ENCODE results near the gene RNASEH2C. TPM values are rescaled to one million over a fixed set of nuclear protein-coding genes. Genes with fewer than 3 reads are reported as not detected.

The RNASEH2C gene
- total RNA-seq, 2 donors from 2014 or later, result 41.6 to 47.9 TPM

DNA sequence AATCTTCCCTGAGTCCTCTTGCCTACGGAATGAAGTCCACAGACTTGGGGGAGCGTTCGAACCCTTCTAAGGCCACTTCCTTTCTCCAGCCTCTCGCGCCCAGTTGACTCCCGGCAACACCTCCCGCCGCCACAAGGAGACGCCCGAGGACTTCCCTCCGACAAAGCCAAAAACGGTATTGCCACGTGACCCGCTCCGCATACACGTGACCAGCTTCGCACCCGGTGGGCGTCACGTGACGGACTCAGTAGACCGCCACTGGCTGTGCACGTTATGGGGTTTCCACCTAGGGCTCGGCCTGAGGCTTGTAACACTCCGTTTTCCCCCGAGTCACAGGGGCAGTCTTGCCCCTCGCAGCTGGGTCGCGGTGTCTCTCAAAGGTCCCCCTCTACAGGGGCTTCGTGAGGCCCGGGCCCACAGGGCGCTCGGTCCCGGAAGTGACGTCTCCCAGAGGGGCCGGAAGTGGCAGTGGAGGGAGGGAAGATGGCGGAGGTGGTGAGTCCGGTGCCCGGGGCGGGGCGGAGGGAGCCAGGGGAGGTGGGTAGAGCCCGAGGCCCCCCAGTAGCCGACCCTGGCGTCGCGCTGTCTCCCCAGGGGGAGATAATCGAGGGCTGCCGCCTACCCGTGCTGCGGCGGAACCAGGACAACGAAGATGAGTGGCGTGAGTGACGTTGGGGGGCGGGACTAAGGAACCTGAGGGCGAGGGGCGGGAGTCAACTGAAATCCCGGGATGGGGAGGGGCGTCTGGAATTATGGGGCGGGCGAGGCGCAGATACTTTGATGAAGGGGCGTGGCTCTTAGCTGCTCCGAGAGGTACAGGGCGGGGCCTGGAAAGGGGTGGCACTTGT is 8.6 kb downstream of the RNASEH2C start, which contains the start of gene KAT5:
KAT5 (plus strand) TSS at position 468 of the 848 bp plus-strand sequence; CDS start at position 484, 16 bp downstream.
- DNase-seq, result peak; percentile 100
- peak within 1 kb of the TSS; percentile 99 for H3K27ac Mint-ChIP-seq
- H3K9ac ChIP-seq (ENCODE audit: extremely low read depth, low read length, poor library complexity, severe bottlenecking), result peak within 1 kb of the TSS; percentile 93
- H3K4me3 ChIP-seq (ENCODE audit: low read length), result peak within 1 kb of the TSS; percentile 92
- peaks cover 8% of the 10 kb centered on the region for H3K9me3 ChIP-seq (ENCODE audit: control insufficient read depth, low read length)
- TF ChIP-seq, protein P1, sequence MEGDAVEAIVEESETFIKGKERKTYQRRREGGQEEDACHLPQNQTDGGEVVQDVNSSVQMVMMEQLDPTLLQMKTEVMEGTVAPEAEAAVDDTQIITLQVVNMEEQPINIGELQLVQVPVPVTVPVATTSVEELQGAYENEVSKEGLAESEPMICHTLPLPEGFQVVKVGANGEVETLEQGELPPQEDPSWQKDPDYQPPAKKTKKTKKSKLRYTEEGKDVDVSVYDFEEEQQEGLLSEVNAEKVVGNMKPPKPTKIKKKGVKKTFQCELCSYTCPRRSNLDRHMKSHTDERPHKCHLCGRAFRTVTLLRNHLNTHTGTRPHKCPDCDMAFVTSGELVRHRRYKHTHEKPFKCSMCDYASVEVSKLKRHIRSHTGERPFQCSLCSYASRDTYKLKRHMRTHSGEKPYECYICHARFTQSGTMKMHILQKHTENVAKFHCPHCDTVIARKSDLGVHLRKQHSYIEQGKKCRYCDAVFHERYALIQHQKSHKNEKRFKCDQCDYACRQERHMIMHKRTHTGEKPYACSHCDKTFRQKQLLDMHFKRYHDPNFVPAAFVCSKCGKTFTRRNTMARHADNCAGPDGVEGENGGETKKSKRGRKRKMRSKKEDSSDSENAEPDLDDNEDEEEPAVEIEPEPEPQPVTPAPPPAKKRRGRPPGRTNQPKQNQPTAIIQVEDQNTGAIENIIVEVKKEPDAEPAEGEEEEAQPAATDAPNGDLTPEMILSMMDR (conservative IDR thresholded peaks at IDR 0.05), result peak; percentile 95
- peaks cover 38% of the 10 kb centered on the region for H3K36me3 ChIP-seq (ENCODE audit: control insufficient read depth, insufficient read depth, low read length)
- no peaks in the 10 kb centered on the region for H3K4me1 ChIP-seq (ENCODE audit: control insufficient read depth, insufficient read depth, low read length)
- peaks cover 15% of the 10 kb centered on the region for H3K9me3 Mint-ChIP-seq
- no peaks in the 10 kb centered on the region for H3K4me1 Mint-ChIP-seq
- peak within 1 kb of the TSS; percentile 97 for H3K27ac ChIP-seq (ENCODE audit: low read depth, low read length)
- peak within 1 kb of the TSS; percentile 81 for H3K4me3 Mint-ChIP-seq
- H3K27me3 ChIP-seq (ENCODE audit: control insufficient read depth, insufficient read depth, low read length, poor library complexity, severe bottlenecking), result no peaks in the 10 kb centered on the region
- peaks cover 37% of the 10 kb centered on the region for H3K36me3 Mint-ChIP-seq (ENCODE audit: low read depth)
- peaks cover 15% of the 10 kb centered on the region for H3K27me3 Mint-ChIP-seq (ENCODE audit: insufficient read depth)
- WGBS, 2 experiments (ENCODE audit: insufficient coverage in 1 of 2, insufficient read length in 1 of 2), result 1 to 2% methylated on average over 44 to 65 of the region's 65 CpGs

DNA sequence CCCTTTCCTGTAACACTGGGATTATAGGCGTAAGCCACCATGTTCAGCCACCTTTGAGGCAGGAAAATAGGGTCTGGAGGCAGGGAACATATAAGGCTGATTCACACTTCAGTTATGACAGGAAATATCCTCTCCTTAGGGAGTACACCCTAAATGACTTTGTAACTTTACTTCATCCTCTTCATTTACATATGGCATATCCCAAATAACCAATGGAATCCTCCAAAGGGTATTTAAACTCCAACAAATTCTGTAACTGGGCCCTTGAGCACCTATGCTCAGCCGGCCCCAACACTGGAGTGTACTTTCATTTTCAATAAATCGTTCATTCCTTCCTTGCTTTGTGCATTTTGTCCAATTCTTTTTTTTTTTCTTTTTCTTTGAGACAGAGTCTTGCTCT is 10.2 kb downstream of the RNASEH2C start:
- Histone ChIP-seq H3K27ac (ENCODE audit: low read depth, low read length) (no peak overlapping the region), H3K9me3 (ENCODE audit: control insufficient read depth, low read length) (peaks cover 8% of the 10 kb centered on the region), H3K27me3 (ENCODE audit: control insufficient read depth, insufficient read depth, low read length, poor library complexity, severe bottlenecking) (no peaks in the 10 kb centered on the region), H3K9ac (ENCODE audit: extremely low read depth, low read length, poor library complexity, severe bottlenecking) (no peak overlapping the region), H3K4me3 (ENCODE audit: low read length) (no peak overlapping the region), H3K36me3 (ENCODE audit: control insufficient read depth, insufficient read depth, low read length) (peaks cover 25% of the 10 kb centered on the region), H3K4me1 (ENCODE audit: control insufficient read depth, insufficient read depth, low read length) (no peaks in the 10 kb centered on the region)
- no peak overlapping the region for H3K4me3 Mint-ChIP-seq
- H3K36me3 Mint-ChIP-seq (ENCODE audit: low read depth), result peaks cover 25% of the 10 kb centered on the region
- H3K27me3 Mint-ChIP-seq (ENCODE audit: insufficient read depth), result peaks cover 20% of the 10 kb centered on the region
- DNase-seq, result no peak
- TF ChIP-seq, protein P1 (conservative IDR thresholded peaks at IDR 0.05), result no peak
- WGBS, 2 experiments (ENCODE audit: insufficient coverage in 1 of 2, insufficient read length in 1 of 2), result 91 to 94% methylated on average over 3 of the region's 3 CpGs
- peaks cover 20% of the 10 kb centered on the region for H3K9me3 Mint-ChIP-seq
- no peak overlapping the region for H3K27ac Mint-ChIP-seq
- H3K4me1 Mint-ChIP-seq, result no peaks in the 10 kb centered on the region

DNA sequence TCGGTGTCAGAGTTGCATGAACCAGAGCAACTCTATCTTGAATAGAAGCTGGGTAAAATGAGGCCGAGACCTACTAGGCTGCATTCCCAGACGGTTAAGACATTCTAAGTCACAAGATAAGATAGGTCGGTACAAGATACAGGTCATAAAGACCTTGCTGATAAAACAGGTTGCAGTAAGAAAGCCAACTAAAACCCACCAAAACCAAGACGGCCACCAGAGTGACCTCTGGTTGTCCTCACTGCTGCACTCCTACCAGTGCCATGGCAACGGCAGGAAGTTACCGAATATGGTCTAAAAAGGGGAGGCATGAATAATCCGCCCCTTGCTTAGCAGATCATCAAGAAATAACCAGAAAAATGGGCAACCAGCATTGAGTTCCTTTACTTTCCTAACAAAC is 10.9 kb downstream of the RNASEH2C start:
- no peak for DNase-seq
- H3K27ac Mint-ChIP-seq, result peak overlapping the region; percentile 81

More for the DNA sequence above, 10.9 kb downstream of the RNASEH2C start:
- Mint-ChIP-seq H3K27me3 (ENCODE audit: insufficient read depth) (peaks cover 20% of the 10 kb centered on the region), H3K4me3 (no peak overlapping the region), H3K9me3 (peaks cover 20% of the 10 kb centered on the region), H3K36me3 (ENCODE audit: low read depth) (peaks cover 19% of the 10 kb centered on the region), H3K4me1 (no peaks in the 10 kb centered on the region)
- no peak overlapping the region for H3K4me3 ChIP-seq (ENCODE audit: low read length)
- peaks cover 18% of the 10 kb centered on the region for H3K36me3 ChIP-seq (ENCODE audit: control insufficient read depth, insufficient read depth, low read length)
- no peak overlapping the region for H3K27ac ChIP-seq (ENCODE audit: low read depth, low read length)
- H3K27me3 ChIP-seq (ENCODE audit: control insufficient read depth, insufficient read depth, low read length, poor library complexity, severe bottlenecking), result no peaks in the 10 kb centered on the region
- no peaks in the 10 kb centered on the region for H3K4me1 ChIP-seq (ENCODE audit: control insufficient read depth, insufficient read depth, low read length)
- TF ChIP-seq, protein P1 (conservative IDR thresholded peaks at IDR 0.05), result no peak
- peaks cover 8% of the 10 kb centered on the region for H3K9me3 ChIP-seq (ENCODE audit: control insufficient read depth, low read length)
- no peak overlapping the region for H3K9ac ChIP-seq (ENCODE audit: extremely low read depth, low read length, poor library complexity, severe bottlenecking)
- WGBS, 2 experiments (ENCODE audit: insufficient coverage in 1 of 2, insufficient read length in 1 of 2), result 72 to 73% methylated on average over 8 of the region's 8 CpGs
